Stomach smooth muscle (tissue), 2 donors: ENCODE results near the gene SH3BGR.
"Not testable (repeated sequence)": the region's sequence is repeated elsewhere in the genome, so short reads cannot be mapped to it uniquely, and the experiment has no call there.

Experiments used
- H3K27ac ChIP-seq: one replicate; pipeline ENCODE4 v1.7.0; 2013; ENCODE audit warnings: mild to moderate bottlenecking, low read length, inconsistent platforms
- H3K27me3 ChIP-seq, 2 donors: one replicate each; pipeline ENCODE4 v1.7.0; 2013; ENCODE audit warnings: low read length in 2 of 2; ENCODE audit not compliant: insufficient read depth in 2 of 2, control insufficient read depth in 1 of 2
- H3K36me3 ChIP-seq, 2 donors: one replicate each; pipeline ENCODE4 v1.7.0; 2013; ENCODE audit warnings: low read length in 2 of 2; ENCODE audit not compliant: control insufficient read depth in 2 of 2, insufficient read depth in 2 of 2
- H3K4me1 ChIP-seq: one replicate; pipeline ENCODE4 v1.7.0; 2013; ENCODE audit warnings: low read length; ENCODE audit not compliant: control insufficient read depth, insufficient read depth
- H3K4me3 ChIP-seq, 2 donors: one replicate each; pipeline ENCODE4 v1.7.0; 2013; ENCODE audit warnings: low read length in 2 of 2
- H3K9ac ChIP-seq, 2 donors: one replicate each; pipeline ENCODE4 v1.7.0; 2013; ENCODE audit warnings: low read length in 2 of 2, mild to moderate bottlenecking in 1 of 2
- H3K9me3 ChIP-seq, 2 donors: one replicate each; pipeline ENCODE4 v1.7.0; 2013; ENCODE audit warnings: low read length in 2 of 2; ENCODE audit not compliant: control insufficient read depth in 2 of 2
- donor health status: healthy.
- donor health status: Pancreatic carcinoma.

Gene SH3BGR

GRCh38 chr21:39451332-39452206, at the start of gene SH3BGR:
Gene SH3BGR (plus strand): TSS chr21:39451970. CDS start chr21:39452097, 127 bp downstream.
- Histone ChIP-seq H3K27ac (peak within 1 kb of the TSS; percentile 89), H3K4me1 (peaks cover 3% of the 10 kb centered on the region), H3K9ac (peak within 1 kb of the TSS; percentile 65 to 80), H3K27me3 (no peaks in the 10 kb centered on the region), H3K36me3 (no peaks in the 10 kb centered on the region), H3K4me3 (peak within 1 kb of the TSS; percentile 42 to 68), H3K9me3 (no peaks in the 10 kb centered on the region)

- Histone ChIP-seq H3K9me3 (no peaks in the 10 kb centered on the region), H3K9ac (no peak overlapping the region), H3K27me3 (no peaks in the 10 kb centered on the region), H3K4me3 (no peak overlapping the region), H3K36me3 (peaks cover 15 to 31% of the 10 kb centered on the region in 2 donors), H3K27ac (no peak overlapping the region), H3K4me1 (no peaks in the 10 kb centered on the region)
These were observed 45.7 kb upstream of the SH3BGR start for GRCh38 chr21:39406065-39406464.

GRCh38 chr21:39419204-39419603, 32.6 kb upstream of the SH3BGR start:
- not testable (repeated sequence) for H3K4me3 ChIP-seq, H3K9ac ChIP-seq, H3K36me3 ChIP-seq, H3K27me3 ChIP-seq, H3K27ac ChIP-seq, H3K9me3 ChIP-seq, H3K4me1 ChIP-seq

GRCh38 chr21:39422527-39423241, 29.1 kb upstream of the SH3BGR start:
- H3K27ac ChIP-seq = no peak overlapping the region
- no peaks in the 10 kb centered on the region for H3K9me3 ChIP-seq
- no peaks in the 10 kb centered on the region for H3K27me3 ChIP-seq
- no peak overlapping the region for H3K9ac ChIP-seq
- H3K4me1 ChIP-seq = no peaks in the 10 kb centered on the region
- peaks cover 0 to 2% of the 10 kb centered on the region in 2 donors for H3K36me3 ChIP-seq
- H3K4me3 ChIP-seq = no peak overlapping the region

- Histone ChIP-seq H3K27ac (no peak overlapping the region), H3K36me3 (peaks cover 0 to 2% of the 10 kb centered on the region in 2 donors), H3K9ac (no peak overlapping the region), H3K27me3 (no peaks in the 10 kb centered on the region), H3K4me1 (no peaks in the 10 kb centered on the region), H3K4me3 (no peak overlapping the region), H3K9me3 (no peaks in the 10 kb centered on the region)
These were observed 22.3 kb upstream of the SH3BGR start for GRCh38 chr21:39429445-39429844.

GRCh38 chr21:39430016-39430415, 21.8 kb upstream of the SH3BGR start:
- peaks cover 0 to 2% of the 10 kb centered on the region in 2 donors for H3K36me3 ChIP-seq
- H3K4me1 ChIP-seq = no peaks in the 10 kb centered on the region
- H3K27ac ChIP-seq = no peak overlapping the region
- no peaks in the 10 kb centered on the region for H3K9me3 ChIP-seq
- no peaks in the 10 kb centered on the region for H3K27me3 ChIP-seq
- no peak overlapping the region for H3K4me3 ChIP-seq
- no peak overlapping the region for H3K9ac ChIP-seq

GRCh38 chr21:39430457-39430856, 21.3 kb upstream of the SH3BGR start:
- Histone ChIP-seq H3K9me3 (no peaks in the 10 kb centered on the region), H3K9ac (no peak overlapping the region), H3K36me3 (peaks cover 0 to 2% of the 10 kb centered on the region in 2 donors), H3K27ac (no peak overlapping the region), H3K4me3 (no peak overlapping the region), H3K27me3 (no peaks in the 10 kb centered on the region), H3K4me1 (no peaks in the 10 kb centered on the region)

- Histone ChIP-seq H3K27ac (no peak overlapping the region), H3K27me3 (no peaks in the 10 kb centered on the region), H3K36me3 (no peaks in the 10 kb centered on the region), H3K4me1 (no peaks in the 10 kb centered on the region), H3K9me3 (no peaks in the 10 kb centered on the region), H3K9ac (no peak overlapping the region), H3K4me3 (no peak overlapping the region)
These were observed 20.8 kb upstream of the SH3BGR start for GRCh38 chr21:39430954-39431353.

GRCh38 chr21:39434950-39435349, 16.8 kb upstream of the SH3BGR start:
- Histone ChIP-seq H3K4me3 (no peak overlapping the region), H3K36me3 (no peaks in the 10 kb centered on the region), H3K4me1 (no peaks in the 10 kb centered on the region), H3K9ac (no peak overlapping the region), H3K27ac (no peak overlapping the region), H3K27me3 (no peaks in the 10 kb centered on the region), H3K9me3 (no peaks in the 10 kb centered on the region)

GRCh38 chr21:39439232-39439631, 12.5 kb upstream of the SH3BGR start:
- Histone ChIP-seq H3K4me1 (no peaks in the 10 kb centered on the region), H3K27ac (no peak overlapping the region), H3K4me3 (no peak overlapping the region), H3K36me3 (no peaks in the 10 kb centered on the region), H3K27me3 (no peaks in the 10 kb centered on the region), H3K9me3 (no peaks in the 10 kb centered on the region), H3K9ac (no peak overlapping the region)
